NCI-H345 (cell line): ENCODE data around the gene ECE1.
"Not testable (repeated sequence)": the region's sequence is repeated elsewhere in the genome, so short reads cannot be mapped to it uniquely, and the experiment has no call there.

Experiments used
- DNase-seq: peaks from one replicate; lab custom pipeline; 2025; lab: John Stamatoyannopoulos, UW

The ECE1 gene

GRCh38 chr1:21178271-21178670, 112.0 kb downstream of the ECE1 start:
- not testable (repeated sequence) for DNase-seq

GRCh38 chr1:21176586-21177555, 113.4 kb downstream of the ECE1 start, which contains the start of gene EIF4G3:
Gene EIF4G3, minus strand, starts transcription at chr1:21176897. Its CDS starts 174,155 bp downstream, at chr1:21002742.
- DNase-seq, result peak; percentile 99

- DNase-seq, result peak; percentile 18
These were observed 114.3 kb downstream of the ECE1 start for GRCh38 chr1:21175670-21176581.

DNA sequence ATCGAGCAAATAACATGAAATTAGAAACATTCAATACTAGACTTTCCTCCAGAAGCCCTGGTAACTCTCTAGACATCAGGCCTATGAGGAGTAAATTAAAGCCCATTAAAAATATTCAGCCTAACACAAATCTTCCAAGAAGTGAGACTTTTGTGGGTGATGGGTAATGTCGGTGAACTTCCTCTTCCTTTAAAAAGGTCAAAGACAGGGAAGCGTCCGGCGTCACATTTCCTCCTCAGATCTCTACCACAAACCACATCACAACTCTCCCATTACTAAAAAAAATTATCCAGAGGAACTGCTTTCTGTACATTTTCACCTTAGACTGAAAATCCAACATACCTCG, 115.0 kb downstream of the ECE1 start:
- no peak for DNase-seq

DNA sequence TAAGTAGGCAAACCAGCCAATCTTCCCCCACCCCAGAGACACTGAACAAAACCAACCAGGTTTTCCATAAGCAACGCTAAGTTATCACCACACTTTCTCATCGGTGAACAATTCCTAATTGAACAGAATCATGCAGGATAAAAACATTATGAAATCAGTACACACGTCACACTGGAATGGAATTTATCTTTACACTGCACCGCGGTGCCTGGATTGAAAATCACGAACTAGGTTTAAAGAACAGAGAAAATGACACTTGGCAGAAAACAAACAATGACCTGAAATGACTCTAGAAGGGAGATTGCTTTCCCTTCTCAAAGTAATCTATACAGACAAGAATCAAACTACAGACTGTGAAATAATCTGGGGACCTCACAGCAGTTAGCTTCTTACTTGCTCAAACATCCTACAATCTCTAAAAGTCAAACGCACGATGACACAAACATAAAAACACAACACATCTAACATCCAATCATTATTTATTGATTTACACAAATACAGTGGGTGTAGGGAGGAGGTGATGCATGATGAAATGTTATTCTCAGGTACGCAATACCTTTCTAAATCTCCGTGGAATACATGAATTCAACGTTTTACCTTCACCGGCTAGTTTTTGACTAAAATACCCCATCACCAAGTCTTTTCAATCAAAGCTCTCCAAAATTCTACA, 115.5 kb downstream of the ECE1 start:
- no peak for DNase-seq

DNA sequence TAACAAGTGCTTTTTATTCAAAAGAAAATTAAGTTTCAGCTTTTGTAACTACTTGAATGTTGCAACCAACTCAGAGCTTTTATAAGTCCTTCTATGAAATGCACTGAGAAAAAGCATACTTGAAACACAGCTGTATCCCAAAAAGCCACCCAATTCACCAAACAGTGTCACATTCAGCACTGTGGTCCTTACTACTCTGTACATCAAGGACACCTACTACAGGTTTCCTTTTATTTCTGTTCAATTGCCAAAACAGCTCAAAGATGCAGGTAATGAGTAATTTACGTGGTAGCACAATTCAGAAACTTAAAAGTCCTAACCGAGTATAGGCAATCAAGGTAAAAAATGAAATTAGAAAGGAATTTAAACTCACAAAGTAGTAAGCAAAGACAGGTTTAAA, 116.0 kb downstream of the ECE1 start:
- no peak for DNase-seq

- not testable (repeated sequence) for DNase-seq
These were observed 117.2 kb downstream of the ECE1 start for GRCh38 chr1:21173096-21173495.

DNA sequence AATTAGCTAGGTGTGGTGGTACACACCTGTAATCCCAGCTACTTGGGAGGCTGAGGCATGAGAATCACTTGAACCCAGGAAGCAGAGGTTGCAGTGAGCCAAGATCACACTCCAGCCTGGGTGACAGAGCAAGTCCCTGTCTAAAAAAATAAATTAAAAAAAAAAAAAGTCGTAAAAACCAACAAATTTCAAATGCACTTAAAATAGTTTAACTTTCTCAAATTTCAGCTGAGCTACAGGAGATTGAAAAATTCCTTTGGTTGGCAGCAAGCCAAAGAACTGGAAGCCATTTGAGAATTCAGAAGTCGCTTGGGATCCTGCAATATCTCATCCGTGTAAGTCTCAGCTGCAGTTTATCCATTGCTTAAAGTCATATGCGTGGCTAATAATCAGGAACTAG, 119.4 kb downstream of the ECE1 start:
- not testable (repeated sequence) for DNase-seq

DNA sequence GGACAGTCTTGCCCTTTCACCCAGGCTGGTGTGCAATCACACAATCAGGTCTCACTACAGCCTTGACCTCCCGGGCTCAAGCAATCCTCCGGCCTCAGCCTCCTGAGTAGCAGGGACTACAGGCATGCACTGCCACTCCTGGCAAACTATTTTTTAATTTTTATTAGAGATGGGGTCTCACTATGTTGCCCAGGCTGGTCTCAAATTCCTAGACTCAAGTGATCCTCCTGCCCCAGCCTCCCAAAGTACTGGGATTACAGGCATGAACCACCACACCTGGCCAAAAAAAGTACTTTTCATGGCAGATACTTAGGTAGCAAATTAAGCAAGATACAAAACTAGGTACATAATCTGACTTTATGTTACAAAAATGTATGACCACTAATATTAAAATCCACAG, 121.8 kb downstream of the ECE1 start:
- DNase-seq, result no peak
